Measurements from ENCODE around the gene LRP1-AS. TPM values are rescaled to one million over a fixed set of nuclear protein-coding genes. Genes with fewer than 3 reads are reported as not detected.

LRP1-AS gene
- total RNA-seq, 1 experiment from 2014 or later, result not detected

DNA sequence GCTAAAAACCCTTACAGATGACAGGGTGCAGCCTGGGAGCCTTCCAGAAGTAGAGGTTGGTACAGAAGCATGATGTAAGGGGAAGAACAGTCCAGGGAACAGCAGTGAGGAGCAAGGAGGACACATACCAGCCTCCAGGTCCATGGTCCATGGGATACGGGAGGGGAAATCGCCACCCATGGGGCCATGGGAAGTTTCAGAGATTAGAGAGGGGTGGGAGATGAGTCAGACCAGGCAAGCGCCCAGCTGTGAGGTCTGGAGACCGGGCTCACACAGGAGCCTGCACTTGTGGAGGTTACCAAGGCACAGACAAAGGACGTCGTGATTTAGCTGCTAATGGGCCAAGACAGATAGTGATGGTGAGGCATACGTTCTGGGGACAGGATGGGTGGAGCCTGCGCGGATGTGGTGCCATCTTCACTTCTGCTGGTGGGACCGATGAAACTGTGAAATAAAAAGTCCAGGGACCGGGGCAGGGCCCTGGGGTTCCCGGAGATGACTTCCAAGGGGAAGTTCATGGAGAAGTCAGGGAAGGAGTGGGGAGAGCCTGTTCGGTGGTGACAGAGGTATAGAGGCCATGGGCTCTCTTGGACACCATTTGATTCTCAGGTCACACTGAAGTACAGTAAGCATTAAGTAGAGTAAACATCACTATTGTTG, 17.7 kb upstream of the LRP1-AS start:
- CTCF ChIA-PET, result interaction anchor here (1.0 kb wide), 2 partner anchors 11 to 37 kb away, joined by 3 to 4 read pairs; partner anchors contain the start of gene LRP1
- Mint-ChIP-seq H3K27ac (ENCODE audit: unreplicated experiment) (no peak overlapping the region), H3K36me3 (ENCODE audit: insufficient read depth, unreplicated experiment) (no peaks in the 10 kb centered on the region), H3K9me3 (ENCODE audit: low read depth, unreplicated experiment) (no peaks in the 10 kb centered on the region), H3K4me3 (ENCODE audit: low read depth, unreplicated experiment) (no peak overlapping the region), H3K27me3 (ENCODE audit: unreplicated experiment) (peaks cover 11% of the 10 kb centered on the region), H3K4me1 (ENCODE audit: low read depth, unreplicated experiment) (peaks cover 23% of the 10 kb centered on the region)
- no peak for DNase-seq
- no TSS peak for BruUV-seq (replicated peaks)
- TF ChIP-seq, protein P1, sequence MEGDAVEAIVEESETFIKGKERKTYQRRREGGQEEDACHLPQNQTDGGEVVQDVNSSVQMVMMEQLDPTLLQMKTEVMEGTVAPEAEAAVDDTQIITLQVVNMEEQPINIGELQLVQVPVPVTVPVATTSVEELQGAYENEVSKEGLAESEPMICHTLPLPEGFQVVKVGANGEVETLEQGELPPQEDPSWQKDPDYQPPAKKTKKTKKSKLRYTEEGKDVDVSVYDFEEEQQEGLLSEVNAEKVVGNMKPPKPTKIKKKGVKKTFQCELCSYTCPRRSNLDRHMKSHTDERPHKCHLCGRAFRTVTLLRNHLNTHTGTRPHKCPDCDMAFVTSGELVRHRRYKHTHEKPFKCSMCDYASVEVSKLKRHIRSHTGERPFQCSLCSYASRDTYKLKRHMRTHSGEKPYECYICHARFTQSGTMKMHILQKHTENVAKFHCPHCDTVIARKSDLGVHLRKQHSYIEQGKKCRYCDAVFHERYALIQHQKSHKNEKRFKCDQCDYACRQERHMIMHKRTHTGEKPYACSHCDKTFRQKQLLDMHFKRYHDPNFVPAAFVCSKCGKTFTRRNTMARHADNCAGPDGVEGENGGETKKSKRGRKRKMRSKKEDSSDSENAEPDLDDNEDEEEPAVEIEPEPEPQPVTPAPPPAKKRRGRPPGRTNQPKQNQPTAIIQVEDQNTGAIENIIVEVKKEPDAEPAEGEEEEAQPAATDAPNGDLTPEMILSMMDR (IDR thresholded peaks at IDR 0.05; ENCODE audit: unreplicated experiment), result no peak
- intact Hi-C loops (cut with micrococcal nuclease; ENCODE audit: unreplicated experiment), result no loop called here

DNA sequence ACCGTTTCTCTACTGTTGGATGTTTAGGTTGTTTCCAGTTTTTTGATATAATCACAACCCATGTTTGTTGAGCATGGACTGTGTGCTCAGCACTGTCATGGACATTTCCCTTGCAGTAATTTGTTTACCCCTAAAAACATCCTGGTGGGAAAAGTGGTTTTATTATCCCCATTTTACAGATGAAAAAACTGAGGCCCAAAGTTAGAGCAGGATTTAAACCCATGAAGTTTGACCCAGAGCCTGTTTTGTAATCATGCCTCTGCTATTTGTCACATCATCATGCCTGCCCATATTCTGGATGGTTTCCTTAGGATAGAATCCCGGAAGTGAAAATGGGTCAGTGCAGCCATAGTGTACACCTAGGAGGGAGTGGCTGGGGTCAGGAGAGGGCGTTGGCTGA, 17.0 kb upstream of the LRP1-AS start:
- no peak overlapping the region for H3K4me3 Mint-ChIP-seq (ENCODE audit: low read depth, unreplicated experiment)
- intact Hi-C loops (cut with micrococcal nuclease; ENCODE audit: unreplicated experiment), result no loop called here
- no peak overlapping the region for H3K27ac Mint-ChIP-seq (ENCODE audit: unreplicated experiment)
- H3K4me1 Mint-ChIP-seq (ENCODE audit: low read depth, unreplicated experiment), result peaks cover 23% of the 10 kb centered on the region
- H3K9me3 Mint-ChIP-seq (ENCODE audit: low read depth, unreplicated experiment), result no peaks in the 10 kb centered on the region
- BruUV-seq (replicated peaks), result no TSS peak
- no peak for DNase-seq
- H3K36me3 Mint-ChIP-seq (ENCODE audit: insufficient read depth, unreplicated experiment), result no peaks in the 10 kb centered on the region
- CTCF ChIA-PET, result no interaction called here
- peaks cover 11% of the 10 kb centered on the region for H3K27me3 Mint-ChIP-seq (ENCODE audit: unreplicated experiment)
- TF ChIP-seq, protein P1 (IDR thresholded peaks at IDR 0.05; ENCODE audit: unreplicated experiment), result no peak

DNA sequence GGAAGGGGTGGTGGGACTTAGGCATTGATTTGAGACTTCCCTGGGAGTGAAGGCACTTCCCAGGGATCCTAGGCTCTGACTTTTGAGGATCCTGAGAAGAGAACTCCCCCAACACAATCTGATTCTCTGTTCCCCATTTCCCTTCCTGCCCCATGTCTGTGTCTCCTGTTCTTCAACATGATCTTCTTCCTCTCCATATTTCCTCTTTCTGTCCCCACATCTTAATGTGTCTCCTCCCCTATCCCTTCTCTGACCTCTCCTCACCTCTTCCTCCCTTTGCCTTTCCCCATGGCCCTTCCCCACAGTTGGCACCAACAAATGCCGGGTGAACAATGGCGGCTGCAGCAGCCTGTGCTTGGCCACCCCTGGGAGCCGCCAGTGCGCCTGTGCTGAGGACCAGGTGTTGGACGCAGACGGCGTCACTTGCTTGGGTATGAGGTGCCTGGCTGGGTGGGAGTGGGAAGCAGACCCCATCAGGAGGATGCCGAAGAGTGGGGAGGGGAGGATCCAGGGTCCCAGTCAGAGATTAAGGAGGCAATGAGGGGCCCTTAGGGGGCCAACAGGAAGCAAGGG, 15.2 kb upstream of the LRP1-AS start:
- no peak overlapping the region for H3K27ac Mint-ChIP-seq (ENCODE audit: unreplicated experiment)
- no TSS peak for BruUV-seq (replicated peaks)
- H3K36me3 Mint-ChIP-seq (ENCODE audit: insufficient read depth, unreplicated experiment), result no peaks in the 10 kb centered on the region

DNA sequence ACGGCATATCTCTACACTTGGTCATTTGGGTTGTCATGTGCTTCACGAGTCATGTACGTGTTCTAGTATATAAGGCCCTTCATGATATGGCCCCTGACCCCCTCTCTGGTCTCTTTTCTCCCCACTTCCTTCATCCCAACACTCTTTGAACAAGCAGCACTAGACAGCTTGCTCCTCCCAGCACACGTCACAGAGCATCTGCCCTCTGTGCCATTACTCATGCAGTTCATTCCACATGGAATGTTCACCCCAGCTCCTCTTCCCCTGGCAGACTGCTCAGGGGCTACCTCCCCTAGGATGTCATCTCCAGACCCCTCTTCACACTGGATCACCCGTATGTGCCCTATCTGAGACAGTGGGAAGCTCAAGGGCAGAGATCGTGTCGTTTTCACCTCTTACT, 14.1 kb upstream of the LRP1-AS start:
- Mint-ChIP-seq H3K4me3 (ENCODE audit: low read depth, unreplicated experiment) (no peak overlapping the region), H3K9me3 (ENCODE audit: low read depth, unreplicated experiment) (no peaks in the 10 kb centered on the region), H3K4me1 (ENCODE audit: low read depth, unreplicated experiment) (peaks cover 18% of the 10 kb centered on the region), H3K36me3 (ENCODE audit: insufficient read depth, unreplicated experiment) (no peaks in the 10 kb centered on the region), H3K27me3 (ENCODE audit: unreplicated experiment) (peaks cover 11% of the 10 kb centered on the region), H3K27ac (ENCODE audit: unreplicated experiment) (no peak overlapping the region)
- BruUV-seq (replicated peaks), result no TSS peak
- CTCF ChIA-PET, result no interaction called here
- intact Hi-C loops (cut with micrococcal nuclease; ENCODE audit: unreplicated experiment), result no loop called here
- DNase-seq, result no peak
- TF ChIP-seq, protein P1 (IDR thresholded peaks at IDR 0.05; ENCODE audit: unreplicated experiment), result no peak

More for the DNA sequence above, 15.2 kb upstream of the LRP1-AS start:
- Mint-ChIP-seq H3K9me3 (ENCODE audit: low read depth, unreplicated experiment) (no peaks in the 10 kb centered on the region), H3K27me3 (ENCODE audit: unreplicated experiment) (peaks cover 11% of the 10 kb centered on the region), H3K4me3 (ENCODE audit: low read depth, unreplicated experiment) (no peak overlapping the region), H3K4me1 (ENCODE audit: low read depth, unreplicated experiment) (peaks cover 23% of the 10 kb centered on the region)
- no peak for DNase-seq
- CTCF ChIA-PET, result interaction anchor here (0.6 kb wide), 1 partner anchor 427 kb away, joined by 3 read pairs; no protein-coding TSS in a partner anchor
- intact Hi-C loops (cut with micrococcal nuclease; ENCODE audit: unreplicated experiment), result no loop called here
- TF ChIP-seq, protein P1 (IDR thresholded peaks at IDR 0.05; ENCODE audit: unreplicated experiment), result no peak

Data from Calu3 (cell line).